ENCODE data around the gene CMTM3. TPM values are rescaled to one million over a fixed set of nuclear protein-coding genes. Genes with fewer than 3 reads are reported as not detected.

Gene CMTM3
- polyA plus RNA-seq, 1 of the 3 experiments (the other 2 are of a cell fraction), result 69.4 TPM

DNA sequence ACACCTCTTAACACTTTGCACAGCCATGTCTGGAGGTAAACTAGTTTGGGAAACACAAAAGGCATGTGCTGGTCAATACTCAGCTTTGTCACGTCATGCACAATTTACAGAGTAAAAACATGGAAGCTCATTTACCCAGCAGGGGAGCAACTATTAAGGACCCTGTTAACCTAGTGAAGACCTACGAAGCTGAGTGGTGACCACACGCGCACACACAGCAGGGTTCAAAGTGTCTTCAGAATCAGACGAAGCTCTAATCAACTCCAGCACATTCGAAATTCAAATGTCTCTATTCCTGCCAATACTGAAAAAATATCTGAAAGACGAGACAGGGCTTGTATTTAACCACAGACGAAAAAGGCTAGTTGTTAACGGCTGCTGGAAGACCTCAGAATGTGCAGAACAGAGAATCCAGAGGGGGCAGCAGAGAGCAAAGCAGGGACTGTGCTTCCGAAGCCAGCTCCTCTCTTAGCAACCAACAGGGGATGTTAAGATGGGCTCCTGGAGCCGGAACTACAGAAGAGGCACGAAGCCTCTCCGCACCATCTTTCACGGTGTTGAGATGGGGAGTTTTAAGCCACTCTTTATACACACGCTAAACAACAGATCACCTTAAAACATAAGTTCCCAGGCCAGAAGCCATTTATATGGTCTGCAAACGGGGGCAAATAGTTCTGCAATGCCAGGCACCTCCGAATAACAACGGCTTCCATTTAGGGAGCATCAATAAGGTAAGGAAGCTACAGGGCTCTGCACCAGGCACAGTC, 46.4 kb downstream of the CMTM3 start:
- Histone ChIP-seq H3K27ac (ENCODE audit: low read depth in 2 of 2, low read length in 1 of 2) (peak overlapping the region in 1 of 2 experiments; percentile 18; a peak in 1 of 4 replicates), H4K20me1 (ENCODE audit: insufficient read depth) (no peaks in the 10 kb centered on the region), H3K9ac (0 out of 2 replicates have a peak overlapping the region, but pooled peaks have one; percentile 14), H3K9me3 (no peaks in the 10 kb centered on the region), H3K79me2 (ENCODE audit: insufficient read depth) (peaks cover 20% of the 10 kb centered on the region; the same call in 1 of the 2 replicates), H2AFZ (ENCODE audit: low read depth) (peak overlapping the region; percentile 55; the same call in 1 of the 2 replicates), H3K27me3 (ENCODE audit: insufficient read depth) (no peaks in the 10 kb centered on the region), H3K4me1 (ENCODE audit: control insufficient read depth in 1 of 2, insufficient read depth in 2 of 2, low read depth in 1 of 2, low read length in 1 of 2) (peaks cover 4 to 6% of the 10 kb centered on the region in 2 experiments; a peak in 1 of 4 replicates), H3K4me2 (peak overlapping the region; percentile 63), H3K9me2 (no peaks in the 10 kb centered on the region), H3K36me3 (replicated peaks in 1 of 2; ENCODE audit: control insufficient read depth in 1 of 2, insufficient read depth in 2 of 2, low read length in 1 of 2) (no peaks in the 10 kb centered on the region), H3K4me3 (ENCODE audit: low read depth in 2 of 2, low read length in 1 of 2) (peak overlapping the region; percentile 38 to 46), H3F3A (replicated peaks; ENCODE audit: insufficient read depth) (no peaks in the 10 kb centered on the region)
- peak; percentile 83 for DNase-seq
- WGBS (ENCODE audit: low lambda C conversion rate), result 21% methylated on average over 18 of the region's 18 CpGs
- ChIA-PET POLR2A (interaction anchor here (1.7 kb wide), 1 partner anchor 10 kb away, joined by 7 read pairs; no protein-coding TSS in a partner anchor), CTCF (interaction anchor here (0.6 to 2.5 kb wide), 58 partner anchors 8 to 1743 kb away, joined by 3 to 66 read pairs (median 4); partner anchors contain the start of genes CKLF, CMTM3, CMTM4 and DYNC1LI2)
- TF ChIP-seq POLR2AphosphoS5 (IDR thresholded peaks at IDR 0.05; ENCODE audit: low read depth, low read length), result no peak
- TF ChIP-seq RFX5 (IDR thresholded peaks at IDR 0.05; ENCODE audit: low read length), result peak; percentile 52; the same call in 1 of the 2 replicates
- no peak for TF ChIP-seq PBX3 (IDR thresholded peaks at IDR 0.05)
- no peak for TF ChIP-seq EZH2phosphoT487 (IDR thresholded peaks at IDR 0.05; ENCODE audit: borderline replicate concordance, low read depth)
- no peak for TF ChIP-seq REST (IDR thresholded peaks at IDR 0.05; ENCODE audit: low read depth, low read length)
- no peak for TF ChIP-seq SIN3A (IDR thresholded peaks at IDR 0.05; ENCODE audit: borderline replicate concordance, low read depth, low read length)
- peak; percentile 71 for TF ChIP-seq RAD21 (IDR thresholded peaks at IDR 0.05; ENCODE audit: low read length)
- TF ChIP-seq CTCF (IDR thresholded peaks at IDR 0.05), result peak; percentile 94
- TF ChIP-seq FOSL2 (IDR thresholded peaks at IDR 0.05; ENCODE audit: borderline replicate concordance, low read depth), result no peak
- TF ChIP-seq SMC3 (IDR thresholded peaks at IDR 0.05; ENCODE audit: low read depth, low read length), result peak; percentile 45
- no peak for TF ChIP-seq MXI1 (IDR thresholded peaks at IDR 0.05; ENCODE audit: low read depth, low read length)
- TF ChIP-seq, protein P1, sequence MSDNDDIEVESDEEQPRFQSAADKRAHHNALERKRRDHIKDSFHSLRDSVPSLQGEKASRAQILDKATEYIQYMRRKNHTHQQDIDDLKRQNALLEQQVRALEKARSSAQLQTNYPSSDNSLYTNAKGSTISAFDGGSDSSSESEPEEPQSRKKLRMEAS (IDR thresholded peaks at IDR 0.05; ENCODE audit: low read depth), result peak; percentile 39; the same call in 1 of the 2 replicates
- TF ChIP-seq YY1 (IDR thresholded peaks at IDR 0.05; ENCODE audit: low read depth), result no peak; the same call in 1 of the 2 replicates
- peak; percentile 33; the same call in 1 of the 2 replicates for TF ChIP-seq ELF1 (IDR thresholded peaks at IDR 0.05)
- no peak for TF ChIP-seq TEAD4 (IDR thresholded peaks at IDR 0.05; ENCODE audit: borderline replicate concordance, insufficient read depth)
- no peak for TF ChIP-seq RCOR1 (IDR thresholded peaks at IDR 0.05; ENCODE audit: low read length)
- no peak for TF ChIP-seq CHD2 (IDR thresholded peaks at IDR 0.05; ENCODE audit: low read length, partially characterized antibody)
- TF ChIP-seq, protein P2, sequence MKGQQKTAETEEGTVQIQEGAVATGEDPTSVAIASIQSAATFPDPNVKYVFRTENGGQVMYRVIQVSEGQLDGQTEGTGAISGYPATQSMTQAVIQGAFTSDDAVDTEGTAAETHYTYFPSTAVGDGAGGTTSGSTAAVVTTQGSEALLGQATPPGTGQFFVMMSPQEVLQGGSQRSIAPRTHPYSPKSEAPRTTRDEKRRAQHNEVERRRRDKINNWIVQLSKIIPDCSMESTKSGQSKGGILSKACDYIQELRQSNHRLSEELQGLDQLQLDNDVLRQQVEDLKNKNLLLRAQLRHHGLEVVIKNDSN (IDR thresholded peaks at IDR 0.05; ENCODE audit: borderline replicate concordance, low read depth), result no peak

Measured in SK-N-SH (cell line).